GM19328 (cell line): ENCODE data around the gene KLHDC7A.

Experiments used
- ATAC-seq: cut with Tn5 transposase; IDR thresholded peaks from one replicate; pipeline ENCODE4 v1.9.1; 2021; ENCODE audit warnings: mild to moderate bottlenecking, moderate library complexity; ENCODE audit not compliant: unreplicated experiment

Gene KLHDC7A

DNA sequence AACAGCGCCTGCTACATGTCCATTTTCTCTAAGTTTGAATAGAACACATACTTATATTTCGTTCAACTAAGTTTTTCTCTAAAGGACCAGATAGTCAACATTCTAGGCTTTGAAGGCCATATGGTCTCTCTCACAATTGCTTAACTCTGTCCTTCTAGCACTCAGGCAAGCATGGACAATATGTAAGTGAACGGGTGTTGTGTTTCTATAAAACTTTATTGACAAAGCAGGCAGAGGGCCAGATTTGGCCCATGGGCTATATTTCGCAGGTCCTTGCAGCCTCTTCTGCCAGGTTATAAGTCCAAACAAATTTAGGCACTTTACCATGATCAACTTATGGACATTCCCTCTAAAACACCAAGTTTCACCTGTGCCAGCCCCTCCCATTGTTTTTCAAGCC is 21.1 kb downstream of the KLHDC7A start:
- no peak for ATAC-seq

- ATAC-seq: no peak
These were observed 23.9 kb downstream of the KLHDC7A start for GRCh38 chr1:18504609-18505008.

GRCh38 chr1:18505666-18506065 is 24.9 kb downstream of the KLHDC7A start:
- no peak for ATAC-seq

- ATAC-seq: no peak
These were observed 27.4 kb downstream of the KLHDC7A start for GRCh38 chr1:18508084-18508483.

DNA sequence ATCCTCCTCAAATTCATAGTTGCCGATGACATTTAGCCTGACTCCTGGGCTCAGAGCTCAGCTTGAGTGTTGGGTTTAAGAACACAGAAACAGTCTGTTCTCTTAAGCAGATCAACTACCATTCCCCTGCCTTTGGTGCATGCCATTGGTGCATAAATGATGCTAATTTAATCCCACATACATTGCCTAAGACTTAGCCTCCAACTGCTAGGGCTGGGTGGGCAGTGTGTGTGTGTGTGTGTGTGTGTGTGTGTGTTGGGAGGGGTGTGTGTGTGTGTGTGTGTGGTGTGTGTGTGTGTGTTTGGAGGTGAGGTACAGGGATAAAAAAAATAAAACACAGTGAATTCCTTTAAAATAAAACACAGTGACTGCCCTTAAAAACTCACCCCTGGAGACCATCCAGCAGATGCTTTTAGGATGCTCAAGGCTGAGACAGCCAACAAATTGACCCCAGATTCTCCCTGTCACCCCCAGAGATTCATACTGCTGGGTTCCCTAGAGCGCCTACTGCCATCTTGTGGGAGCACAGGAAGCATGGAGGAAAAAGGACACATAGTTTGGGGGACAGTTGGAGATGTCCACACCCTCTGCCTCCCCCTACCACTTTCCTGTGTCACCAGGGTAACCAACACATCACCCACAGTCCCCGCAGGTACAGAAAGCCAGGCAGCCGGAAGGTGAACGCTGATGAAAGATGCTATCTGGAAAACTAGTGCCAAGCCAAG is 30.6 kb downstream of the KLHDC7A start:
- no peak for ATAC-seq

GRCh38 chr1:18511874-18512150 is 31.1 kb downstream of the KLHDC7A start:
- ATAC-seq: no peak

GRCh38 chr1:18512883-18513282 is 32.2 kb downstream of the KLHDC7A start:
- no peak for ATAC-seq

DNA sequence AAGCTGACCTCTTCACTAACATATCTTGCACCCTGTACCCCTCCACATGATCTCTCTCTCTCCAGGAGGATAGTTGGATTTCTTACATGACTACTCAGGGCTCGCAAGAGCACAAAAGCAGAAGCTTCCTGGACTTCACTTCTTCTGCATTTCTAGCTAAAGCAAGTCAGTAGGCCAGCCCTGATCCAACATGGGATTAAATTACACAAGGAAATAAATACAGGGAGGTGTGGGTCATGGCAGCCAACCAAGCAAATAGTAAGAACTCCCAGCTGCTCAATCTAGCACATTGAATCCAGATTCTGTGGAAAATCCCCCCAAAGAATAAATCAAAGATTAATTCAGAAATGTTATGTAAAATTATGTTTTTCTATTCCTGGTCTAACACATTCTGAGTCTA is 33.3 kb downstream of the KLHDC7A start:
- ATAC-seq: no peak

DNA sequence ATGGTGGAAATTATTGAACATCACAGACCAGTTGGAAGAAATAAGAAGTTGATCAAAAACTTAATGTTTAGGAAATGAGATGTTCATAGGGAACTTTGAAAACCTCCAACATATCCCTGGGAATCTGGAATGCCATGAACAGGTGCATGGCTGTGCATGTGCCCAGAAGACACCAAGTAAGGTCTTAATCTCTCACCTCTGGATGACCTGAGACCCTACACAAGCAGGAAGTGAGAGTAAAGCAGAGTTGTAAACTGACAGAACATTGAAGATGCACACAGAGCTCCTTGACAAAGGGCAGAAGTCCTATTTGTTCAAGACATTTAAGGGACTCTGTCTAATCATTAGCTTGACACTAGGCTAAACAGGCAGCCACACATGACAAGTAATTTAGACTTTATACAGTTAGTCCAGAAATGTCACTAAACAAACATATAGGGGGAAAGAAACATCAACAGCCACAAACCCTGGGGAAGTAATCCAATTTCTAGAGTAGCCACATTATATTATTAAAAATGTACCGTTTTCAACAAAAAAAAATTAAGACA is 34.5 kb downstream of the KLHDC7A start:
- no peak for ATAC-seq

DNA sequence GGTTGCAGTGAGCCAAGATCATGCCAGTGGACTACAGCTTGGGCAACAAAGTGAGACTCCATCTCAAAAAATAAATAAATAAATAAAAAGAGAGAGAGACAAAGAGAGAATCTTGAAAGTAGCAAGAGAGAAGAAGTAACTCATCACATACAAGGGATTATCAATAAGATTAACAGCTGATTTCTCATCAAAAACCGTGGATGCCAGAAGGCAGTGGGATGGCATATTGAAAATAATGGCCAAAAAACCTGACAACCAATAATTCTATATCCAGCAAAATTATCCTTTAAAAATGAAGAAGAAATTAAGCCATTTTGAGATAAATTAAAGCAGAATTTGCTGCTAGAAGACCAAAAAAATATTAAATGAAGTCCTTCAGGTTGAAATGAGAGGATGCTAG is 35.7 kb downstream of the KLHDC7A start:
- ATAC-seq: no peak

GRCh38 chr1:18526436-18527275 is 45.9 kb downstream of the KLHDC7A start:
- no peak for ATAC-seq

DNA sequence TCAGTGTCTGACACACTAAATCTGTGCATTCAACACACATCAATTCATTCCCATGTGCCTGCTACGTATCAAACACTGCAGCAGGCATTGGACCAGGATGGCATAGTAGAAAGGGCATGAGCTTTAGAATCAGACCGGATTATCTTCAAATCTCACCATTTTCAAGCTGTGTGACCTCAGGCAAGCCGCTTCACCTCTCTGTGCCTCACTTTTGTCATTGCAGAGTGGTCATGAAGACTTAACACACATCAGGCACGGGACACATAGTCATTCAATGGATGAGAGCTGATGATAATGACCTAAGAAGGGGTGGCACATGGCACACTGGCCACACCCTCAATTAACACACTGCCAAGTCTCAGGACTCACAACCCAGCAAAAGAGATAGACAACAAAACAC is 46.8 kb downstream of the KLHDC7A start:
- ATAC-seq: no peak

DNA sequence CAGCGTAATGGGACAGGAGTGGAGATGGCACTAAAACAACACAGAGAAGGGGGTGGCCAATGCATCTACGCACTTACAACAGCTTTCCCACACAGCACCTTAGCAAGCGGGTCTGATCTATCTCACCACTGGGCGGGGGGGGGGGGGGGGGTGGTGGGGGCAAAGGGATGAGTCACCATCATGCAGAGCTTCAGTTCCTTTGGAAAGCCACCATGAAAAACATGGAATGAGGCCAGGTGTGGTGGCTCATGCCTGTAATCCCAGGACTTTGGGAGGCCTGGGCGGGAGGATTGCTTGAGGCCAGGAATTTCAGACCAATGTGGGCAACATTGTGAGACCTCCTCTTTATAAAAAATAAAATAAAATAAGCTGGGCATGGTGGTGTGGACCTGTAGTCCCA is 47.2 kb downstream of the KLHDC7A start:
- no peak for ATAC-seq

DNA sequence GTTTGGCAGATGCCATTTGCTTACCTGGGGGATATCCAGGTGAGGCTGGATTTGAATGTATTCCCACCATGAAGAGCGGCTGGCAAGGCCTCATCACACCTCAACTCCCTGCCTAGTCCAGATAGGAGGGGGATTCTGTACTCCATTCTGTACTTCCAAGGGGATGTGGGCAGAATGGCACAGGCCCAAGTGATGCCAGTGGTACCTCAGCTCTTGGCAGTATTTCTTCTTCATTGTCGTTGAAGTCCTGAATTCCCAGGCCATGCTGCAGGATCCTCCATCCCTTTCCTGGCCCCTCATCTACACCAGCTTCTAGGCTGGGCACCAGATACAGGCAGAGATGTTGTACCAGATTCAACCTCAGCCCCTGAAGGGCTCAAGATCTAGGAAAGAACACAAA is 47.9 kb downstream of the KLHDC7A start:
- ATAC-seq: no peak

- ATAC-seq: no peak
These were observed 49.0 kb downstream of the KLHDC7A start for GRCh38 chr1:18529714-18530113.

DNA sequence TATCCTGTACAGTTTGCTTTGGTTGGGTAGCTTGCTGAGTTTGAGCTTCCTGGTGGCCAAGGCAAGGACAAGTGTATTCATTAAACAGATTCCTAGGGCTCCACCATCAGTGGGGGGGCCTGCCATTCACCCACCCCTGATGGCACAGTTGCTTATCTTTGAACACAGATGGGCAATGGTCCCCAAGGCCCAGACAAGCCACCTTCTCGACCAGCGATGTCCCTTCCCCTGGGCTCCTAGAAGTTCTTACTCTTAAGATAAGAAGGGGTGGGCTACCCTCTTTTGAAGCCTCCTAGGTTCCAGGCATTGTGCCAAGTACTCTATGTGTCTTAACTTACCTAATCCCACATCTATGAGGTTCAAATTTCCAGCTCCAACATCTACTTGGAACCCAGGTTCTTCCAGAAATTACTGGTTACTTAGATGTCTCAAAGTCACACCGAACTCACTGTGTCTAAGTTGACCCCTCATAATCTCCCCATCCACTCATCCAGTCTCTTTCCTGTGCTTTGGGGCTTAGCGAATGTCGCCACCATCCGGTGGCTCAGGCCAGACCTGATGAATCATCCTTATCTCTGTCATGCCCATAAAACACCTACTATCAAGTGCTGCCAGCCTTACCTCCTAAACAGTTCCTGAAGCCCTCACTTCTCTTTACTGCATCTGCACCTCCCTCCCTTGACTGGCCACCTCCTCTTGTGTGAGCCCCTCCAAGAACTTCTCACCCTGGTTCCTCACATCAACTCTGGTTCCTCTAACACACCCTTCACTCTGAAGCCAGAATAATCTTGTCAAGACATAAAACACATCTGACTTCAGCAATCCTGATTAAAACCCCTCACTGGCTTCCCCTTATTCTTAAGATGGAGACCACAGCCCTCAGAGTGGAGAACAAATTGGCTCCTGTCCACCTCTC is 50.1 kb downstream of the KLHDC7A start:
- ATAC-seq: no peak

DNA sequence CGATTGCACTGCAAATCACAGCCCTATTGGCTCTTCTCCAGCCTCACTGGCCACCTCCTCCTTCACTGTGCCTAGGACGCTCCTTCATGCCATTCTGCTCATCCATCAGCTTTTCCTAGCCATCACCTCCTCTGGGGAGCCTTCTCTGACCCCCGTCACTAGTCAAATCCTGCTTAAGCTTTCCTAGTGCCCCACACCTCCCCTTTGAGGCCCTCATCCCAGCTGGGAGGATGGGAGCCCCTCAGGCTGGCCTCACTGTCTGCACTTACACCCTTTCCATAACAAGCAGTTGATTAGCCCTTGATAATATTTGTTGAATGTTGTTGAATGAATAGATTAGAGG is 50.7 kb downstream of the KLHDC7A start:
- ATAC-seq: no peak

DNA sequence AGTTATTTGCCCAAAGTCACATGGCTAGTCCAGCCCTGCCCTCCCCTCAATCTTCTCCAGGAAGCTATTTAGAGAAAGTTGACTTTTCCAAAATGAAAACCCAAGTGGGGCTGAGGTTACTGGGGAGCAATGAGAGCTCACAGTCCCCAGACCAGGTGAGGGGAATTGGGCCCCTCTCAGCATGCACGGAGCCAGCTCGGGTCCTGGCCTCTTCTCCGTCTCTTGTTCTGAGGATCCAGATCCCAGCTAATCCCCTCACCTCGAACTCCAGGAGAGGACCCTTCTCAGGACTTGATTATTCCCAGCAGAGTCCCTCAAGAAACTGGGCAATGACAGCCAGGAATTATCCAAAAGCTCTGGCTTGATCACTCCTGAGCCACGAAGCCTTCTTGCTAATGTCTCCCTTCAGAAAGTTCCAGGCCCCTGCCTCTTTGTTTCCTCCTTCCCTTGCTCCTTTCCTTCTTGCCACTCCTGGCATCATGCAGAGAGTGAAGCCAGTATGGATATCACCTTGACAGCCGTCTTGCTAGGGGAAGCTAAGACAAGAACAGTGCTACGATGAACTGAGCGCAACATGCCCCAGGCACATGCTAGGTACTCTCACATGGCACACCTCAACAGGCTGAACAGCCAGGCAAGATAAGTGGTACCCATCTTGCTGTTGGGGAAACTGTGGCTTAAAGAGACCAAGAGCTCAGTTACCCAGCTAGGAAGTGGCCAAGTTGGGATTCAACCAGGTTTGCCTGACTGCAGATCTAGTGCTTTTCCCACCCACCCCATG is 51.9 kb downstream of the KLHDC7A start:
- no peak for ATAC-seq

- ATAC-seq: no peak
These were observed 52.5 kb downstream of the KLHDC7A start for GRCh38 chr1:18533259-18533658.

DNA sequence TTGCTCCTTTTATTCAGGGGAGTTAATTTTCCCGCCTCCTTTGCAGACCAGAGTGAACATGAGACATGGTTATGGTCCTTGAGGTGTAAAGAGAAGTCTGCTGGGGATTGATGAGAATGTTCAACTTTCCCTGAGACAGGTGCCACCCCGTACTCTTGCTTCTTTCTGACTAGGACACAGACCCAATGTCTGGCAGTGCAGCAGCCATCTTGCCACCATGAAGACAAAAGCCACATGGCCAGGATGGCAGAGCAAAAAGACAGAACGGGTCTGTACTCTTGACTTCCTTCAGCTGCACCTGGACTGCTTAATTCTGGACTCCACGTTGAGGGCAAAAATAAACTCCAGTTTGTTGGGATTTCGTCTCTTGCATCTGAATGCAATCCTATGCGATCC is 54.1 kb downstream of the KLHDC7A start:
- no peak for ATAC-seq
